ENCODE results near the gene AKT2. TPM values are rescaled to one million over a fixed set of nuclear protein-coding genes. Genes with fewer than 3 reads are reported as not detected.

The AKT2 gene
- total and polyA plus RNA-seq, 2 of the 8 experiments (the other 6 are each of a cell fraction or from before 2014, with no cell fraction given): 151 to 183 TPM

DNA sequence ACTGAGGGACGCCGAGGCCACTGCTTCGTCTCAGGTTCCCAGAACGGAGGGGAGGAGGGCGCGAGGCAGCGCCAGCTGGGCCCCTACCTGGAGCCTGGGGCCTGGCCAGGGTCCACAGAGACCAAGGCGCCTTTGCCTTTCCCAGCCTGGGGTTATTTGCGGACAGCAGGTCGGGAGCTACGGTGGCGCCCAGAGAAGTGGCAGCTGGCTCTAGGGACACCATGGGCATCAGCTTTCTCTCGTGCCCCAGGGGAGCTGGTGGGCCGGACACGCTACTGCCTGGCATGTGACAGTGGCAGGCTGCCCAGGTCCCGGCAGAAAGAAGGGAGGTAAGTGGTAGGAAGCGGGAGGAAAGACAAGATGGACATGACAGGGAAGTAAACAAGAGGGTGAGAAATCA is 19.0 kb downstream of the AKT2 start:
- H3K4ac ChIP-seq (replicated peaks; ENCODE audit: insufficient read length, low read depth, low read length): no peak overlapping the region
- no peak overlapping the region for H3K23ac ChIP-seq (ENCODE audit: insufficient read length)
- peak overlapping the region; percentile 69; the same call in 1 of the 2 replicates for H4K8ac ChIP-seq (ENCODE audit: extremely low read depth, insufficient read depth, low read length)
- FAIRE-seq (no peak), DNase-seq (ENCODE audit: low read depth in 1 of 2, low spot score in 2 of 2) (no peak)
- no peak overlapping the region for H4K91ac ChIP-seq (replicated peaks; ENCODE audit: insufficient read length, low read length)
- no peak overlapping the region for H3K27ac ChIP-seq (ENCODE audit: low read depth, low read length)
- peaks cover 0 to 21% of the 10 kb centered on the region in 2 experiments; a peak in 1 of 4 replicates for H3K79me2 ChIP-seq (ENCODE audit: control insufficient read depth in 1 of 2, insufficient read depth in 2 of 2, low read length in 2 of 2)
- ChIA-PET CTCF (ENCODE audit: partially characterized antibody) (interaction anchor here (1.1 to 3.1 kb wide), 7 partner anchors 9 to 49 kb away, joined by 3 to 11 read pairs (median 9); partner anchors contain the start of gene TTC9B), POLR2A (ENCODE audit: partially characterized antibody) (interaction anchor here (0.6 to 3.0 kb wide), 4 partner anchors 15 to 26 kb away, joined by 3 to 8 read pairs (median 4); no protein-coding TSS in a partner anchor)
- H3K4me1 ChIP-seq (replicated peaks in 1 of 4; ENCODE audit: control insufficient read depth in 3 of 4, insufficient read depth in 4 of 4, low read length in 3 of 4): peaks cover 0 to 7% (median 1%) of the 10 kb centered on the region in 4 experiments; a peak in 3 of 7 replicates
- peaks cover 2 to 24% of the 10 kb centered on the region in 2 experiments for H4K20me1 ChIP-seq (replicated peaks in 1 of 2; ENCODE audit: control insufficient read depth in 1 of 2, insufficient read depth in 2 of 2, low read length in 2 of 2)
- no peak overlapping the region for H3K14ac ChIP-seq (ENCODE audit: insufficient read length)
- H3K23me2 ChIP-seq (ENCODE audit: low read depth, low read length): no peaks in the 10 kb centered on the region; the same call in 1 of the 2 replicates
- H3K4me3 ChIP-seq (ENCODE audit: extremely low read depth in 1 of 4, insufficient read depth in 2 of 4, low read depth in 3 of 4, low read length in 4 of 4): no peak overlapping the region
- no peak overlapping the region for H2AK5ac ChIP-seq (ENCODE audit: low read depth, low read length)
- H3K9ac ChIP-seq (replicated peaks in 1 of 4; ENCODE audit: extremely low read depth in 1 of 4, low read depth in 3 of 4, low read length in 3 of 4): no peak overlapping the region
- H2AFZ ChIP-seq (ENCODE audit: low read length): no peak overlapping the region
- TF ChIP-seq EP300 (IDR thresholded peaks at IDR 0.05; ENCODE audit: borderline replicate concordance in 1 of 2, low read depth in 2 of 2, low read length in 2 of 2): no peak
- TF ChIP-seq ZNF274 (IDR thresholded peaks at IDR 0.05; ENCODE audit: borderline replicate concordance, extremely low read depth, low read length): no peak
- TF ChIP-seq CHD1 (IDR thresholded peaks at IDR 0.05; ENCODE audit: low read depth, low read length): no peak
- H2BK12ac ChIP-seq (ENCODE audit: low read depth, low read length): no peak overlapping the region
- H2BK20ac ChIP-seq (ENCODE audit: low read length): no peak overlapping the region
- H3K27me3 ChIP-seq (replicated peaks in 1 of 4; ENCODE audit: control insufficient read depth in 3 of 4, extremely low read depth in 1 of 4, insufficient read depth in 3 of 4, low read length in 3 of 4): no peaks in the 10 kb centered on the region
- no peak overlapping the region; the same call in 1 of the 2 replicates for H2BK5ac ChIP-seq (ENCODE audit: low read depth, low read length)
- H3K56ac ChIP-seq (replicated peaks; ENCODE audit: insufficient read length, low read depth, low read length): no peak overlapping the region
- H3K18ac ChIP-seq (ENCODE audit: extremely low read depth, low read length): no peak overlapping the region
- no peak overlapping the region for H4K5ac ChIP-seq (ENCODE audit: insufficient read length, low read depth, low read length)
- no peak overlapping the region for H3K4me2 ChIP-seq (ENCODE audit: insufficient read depth in 1 of 2, low read depth in 2 of 2, low read length in 2 of 2)
- peaks cover 0 to 20% (median 5%) of the 10 kb centered on the region in 4 experiments; a peak in 3 of 8 replicates for H3K36me3 ChIP-seq (ENCODE audit: control insufficient read depth in 2 of 4, insufficient read depth in 4 of 4, low read length in 3 of 4)
- WGBS, 2 experiments (ENCODE audit: extremely low coverage in 1 of 2, insufficient coverage in 1 of 2, insufficient read length in 1 of 2, insufficient replicate concordance in 2 of 2, low coverage in 1 of 2, low lambda C conversion rate in 2 of 2, missing lambda C conversion rate in 1 of 2): 87% methylated on average over 17 of the region's 17 CpGs; no CpG with 5 or more reads in 1 of the 2 experiments
- no peaks in the 10 kb centered on the region for H3K9me3 ChIP-seq (ENCODE audit: insufficient read depth in 2 of 2, low read depth in 1 of 2, low read length in 1 of 2)
- no peak overlapping the region for H2BK15ac ChIP-seq (ENCODE audit: low read length)
- peaks cover 19% of the 10 kb centered on the region for H3K79me1 ChIP-seq (ENCODE audit: low read depth, low read length)
- H2BK120ac ChIP-seq (replicated peaks; ENCODE audit: low read depth, low read length): no peak overlapping the region

All from H1 (cell line).